Measurements from ENCODE around the gene HINT2. TPM values are rescaled to one million over a fixed set of nuclear protein-coding genes. Genes with fewer than 3 reads are reported as not detected.
A peak's percentile ranks its signal among the peaks of the same experiment; 100 is the strongest.

The HINT2 gene
- total RNA-seq = 10 to 100 TPM; 11.4 to 58.2 (median 50.6) TPM

GRCh38 chr9:35814841-35815543 is at the start of gene HINT2:
HINT2 (minus strand) TSS chr9:35815042; CDS start chr9:35814979, 63 bp downstream.
- no peaks in the 10 kb centered on the region for H3K36me3 ChIP-seq
- DNase-seq = peak; percentile 99 to 100
- peak within 1 kb of the TSS; percentile 73 to 99 (median 93) for H3K4me3 ChIP-seq (replicated peaks in 1 of 3)
- no peaks in the 10 kb centered on the region for H3K9me3 ChIP-seq
- TF ChIP-seq POLR2A (IDR thresholded peaks at IDR 0.05) (peak; percentile 6 to 93), CTCF (IDR thresholded peaks at IDR 0.05) (no peak)
- peaks cover 22 to 32% of the 10 kb centered on the region in 2 donors for H3K4me1 ChIP-seq
- WGBS, 2 donors = 0% methylated on average over 18 to 28 of the region's 52 CpGs
- peak within 1 kb of the TSS; percentile 95 to 99 (median 97) for H3K27ac ChIP-seq
- intact Hi-C loops (cut with DNase I) = no loop called here
- H3K27me3 ChIP-seq = no peaks in the 10 kb centered on the region

GRCh38 chr9:35863583-35863982 is 48.7 kb upstream of the HINT2 start:
- no peaks in the 10 kb centered on the region for H3K9me3 ChIP-seq
- H3K27me3 ChIP-seq = no peaks in the 10 kb centered on the region
- intact Hi-C loops (cut with DNase I) = no loop called here
- H3K4me1 ChIP-seq = no peaks in the 10 kb centered on the region
- no peaks in the 10 kb centered on the region for H3K36me3 ChIP-seq
- no peak overlapping the region for H3K27ac ChIP-seq
- WGBS, 2 donors = 57 to 65% methylated on average over 8 of the region's 8 CpGs
- TF ChIP-seq POLR2A (IDR thresholded peaks at IDR 0.05) = no peak
- no peak for TF ChIP-seq CTCF (IDR thresholded peaks at IDR 0.05)
- H3K4me3 ChIP-seq (replicated peaks in 1 of 3) = no peak overlapping the region
- no peak for DNase-seq

GRCh38 chr9:35862328-35862727 is 47.5 kb upstream of the HINT2 start:
- Histone ChIP-seq H3K27me3 (no peaks in the 10 kb centered on the region), H3K4me3 (replicated peaks in 1 of 3) (no peak overlapping the region), H3K27ac (no peak overlapping the region), H3K36me3 (no peaks in the 10 kb centered on the region), H3K9me3 (no peaks in the 10 kb centered on the region), H3K4me1 (no peaks in the 10 kb centered on the region)
- intact Hi-C loops (cut with DNase I) = no loop called here
- DNase-seq = no peak
- WGBS, 2 donors = 76 to 78% methylated on average over 4 of the region's 4 CpGs
- TF ChIP-seq CTCF (IDR thresholded peaks at IDR 0.05) = no peak
- no peak for TF ChIP-seq POLR2A (IDR thresholded peaks at IDR 0.05)

GRCh38 chr9:35861161-35861897 is 46.5 kb upstream of the HINT2 start:
- H3K27ac ChIP-seq = no peak overlapping the region
- DNase-seq = no peak
- H3K9me3 ChIP-seq = no peaks in the 10 kb centered on the region
- H3K27me3 ChIP-seq = no peaks in the 10 kb centered on the region
- WGBS, 2 donors = 69 to 74% methylated on average over 12 of the region's 12 CpGs
- no peaks in the 10 kb centered on the region for H3K36me3 ChIP-seq
- no peak overlapping the region for H3K4me3 ChIP-seq (replicated peaks in 1 of 3)
- intact Hi-C loops (cut with DNase I) = no loop called here
- no peak for TF ChIP-seq POLR2A (IDR thresholded peaks at IDR 0.05)
- TF ChIP-seq CTCF (IDR thresholded peaks at IDR 0.05) = no peak
- H3K4me1 ChIP-seq = no peaks in the 10 kb centered on the region

GRCh38 chr9:35859990-35860339 is 45.1 kb upstream of the HINT2 start:
- H3K4me3 ChIP-seq (replicated peaks in 1 of 3) = no peak overlapping the region
- no peak overlapping the region for H3K27ac ChIP-seq
- intact Hi-C loops (cut with DNase I) = no loop called here
- DNase-seq = no peak
- no peaks in the 10 kb centered on the region for H3K4me1 ChIP-seq
- H3K9me3 ChIP-seq = no peaks in the 10 kb centered on the region
- no peak for TF ChIP-seq CTCF (IDR thresholded peaks at IDR 0.05)
- no peak for TF ChIP-seq POLR2A (IDR thresholded peaks at IDR 0.05)
- H3K27me3 ChIP-seq = no peaks in the 10 kb centered on the region
- H3K36me3 ChIP-seq = no peaks in the 10 kb centered on the region
- 59 to 68% methylated on average over 3 of the region's 3 CpGs for WGBS, 2 donors
